GM21619 (cell line): ENCODE measurements around the gene STX16.

ENCODE experiments used
- ATAC-seq: cut with Tn5 transposase; IDR thresholded peaks from one replicate; pipeline ENCODE4 v1.9.1; 2021; ENCODE audit not compliant: unreplicated experiment

Gene STX16

GRCh38 chr20:58673119-58673518, 22.0 kb downstream of the STX16 start:
- ATAC-seq, result no peak

GRCh38 chr20:58675146-58675584, 24.1 kb downstream of the STX16 start:
- no peak for ATAC-seq

GRCh38 chr20:58675641-58676040, 24.6 kb downstream of the STX16 start:
- no peak for ATAC-seq

GRCh38 chr20:58676161-58676560, 25.1 kb downstream of the STX16 start:
- ATAC-seq, result no peak

GRCh38 chr20:58677079-58677604, 26.1 kb downstream of the STX16 start:
- no peak for ATAC-seq

GRCh38 chr20:58677808-58678207, 26.7 kb downstream of the STX16 start:
- ATAC-seq, result no peak

- ATAC-seq, result no peak
These were observed 27.7 kb downstream of the STX16 start for GRCh38 chr20:58678806-58679205.

- ATAC-seq, result no peak
These were observed 31.8 kb downstream of the STX16 start for GRCh38 chr20:58682656-58683531.

GRCh38 chr20:58684291-58684690, 33.2 kb downstream of the STX16 start:
- no peak for ATAC-seq

- no peak for ATAC-seq
These were observed 34.9 kb downstream of the STX16 start for GRCh38 chr20:58685988-58686387.

- no peak for ATAC-seq
These were observed 37.3 kb downstream of the STX16 start for GRCh38 chr20:58688414-58688813.

- no peak for ATAC-seq
These were observed 37.8 kb downstream of the STX16 start for GRCh38 chr20:58688840-58689239.

- ATAC-seq, result no peak
These were observed 39.5 kb downstream of the STX16 start for GRCh38 chr20:58690396-58691135.

- no peak for ATAC-seq
These were observed 40.9 kb downstream of the STX16 start for GRCh38 chr20:58691773-58692578.

GRCh38 chr20:58692579-58693225, 41.6 kb downstream of the STX16 start, which contains the start of gene NPEPL1:
NPEPL1 (plus strand) TSS chr20:58692800; CDS start chr20:58692901, 101 bp downstream.
- ATAC-seq, result peak; percentile 88

- ATAC-seq, result no peak
These were observed 42.3 kb downstream of the STX16 start for GRCh38 chr20:58693226-58694006.

GRCh38 chr20:58694241-58695083, 43.4 kb downstream of the STX16 start:
- ATAC-seq, result no peak

- no peak for ATAC-seq
These were observed 44.1 kb downstream of the STX16 start for GRCh38 chr20:58695084-58695722.
